ENCODE data around the gene TMEM185B.

The TMEM185B gene

DNA sequence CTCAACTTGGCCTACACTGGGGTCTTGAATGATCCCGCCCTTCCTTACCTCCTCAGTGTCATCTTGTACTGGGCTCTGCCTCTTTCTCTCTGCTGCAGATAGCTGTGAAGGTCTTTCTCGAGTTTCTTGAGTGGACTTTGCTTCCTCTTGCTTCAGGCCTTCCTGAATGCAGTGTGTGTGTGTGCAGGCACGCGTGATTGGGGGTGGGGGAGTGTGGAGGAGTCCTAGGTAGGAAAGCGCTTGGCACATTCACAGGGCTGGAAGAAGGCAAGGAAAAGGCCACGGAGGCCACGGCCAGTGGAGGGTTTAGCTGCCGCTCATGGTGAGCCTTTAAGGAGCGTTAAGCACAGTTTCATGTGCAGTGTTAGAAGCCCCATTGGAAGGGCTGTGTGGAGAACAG lies 35.0 kb upstream of the TMEM185B start:
- H3K4me3 Mint-ChIP-seq, result no peak overlapping the region
- peaks cover 32% of the 10 kb centered on the region for H3K9me3 Mint-ChIP-seq
- peaks cover 44% of the 10 kb centered on the region for H3K4me1 Mint-ChIP-seq
- peaks cover 43% of the 10 kb centered on the region for H3K36me3 Mint-ChIP-seq (ENCODE audit: low read depth)
- H3K27ac Mint-ChIP-seq, result peak overlapping the region; percentile 1
- TF ChIP-seq, protein P1, sequence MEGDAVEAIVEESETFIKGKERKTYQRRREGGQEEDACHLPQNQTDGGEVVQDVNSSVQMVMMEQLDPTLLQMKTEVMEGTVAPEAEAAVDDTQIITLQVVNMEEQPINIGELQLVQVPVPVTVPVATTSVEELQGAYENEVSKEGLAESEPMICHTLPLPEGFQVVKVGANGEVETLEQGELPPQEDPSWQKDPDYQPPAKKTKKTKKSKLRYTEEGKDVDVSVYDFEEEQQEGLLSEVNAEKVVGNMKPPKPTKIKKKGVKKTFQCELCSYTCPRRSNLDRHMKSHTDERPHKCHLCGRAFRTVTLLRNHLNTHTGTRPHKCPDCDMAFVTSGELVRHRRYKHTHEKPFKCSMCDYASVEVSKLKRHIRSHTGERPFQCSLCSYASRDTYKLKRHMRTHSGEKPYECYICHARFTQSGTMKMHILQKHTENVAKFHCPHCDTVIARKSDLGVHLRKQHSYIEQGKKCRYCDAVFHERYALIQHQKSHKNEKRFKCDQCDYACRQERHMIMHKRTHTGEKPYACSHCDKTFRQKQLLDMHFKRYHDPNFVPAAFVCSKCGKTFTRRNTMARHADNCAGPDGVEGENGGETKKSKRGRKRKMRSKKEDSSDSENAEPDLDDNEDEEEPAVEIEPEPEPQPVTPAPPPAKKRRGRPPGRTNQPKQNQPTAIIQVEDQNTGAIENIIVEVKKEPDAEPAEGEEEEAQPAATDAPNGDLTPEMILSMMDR (IDR thresholded peaks at IDR 0.05), result no peak
- DNase-seq, result no peak
- H3K27me3 Mint-ChIP-seq (ENCODE audit: low read depth, poor library complexity), result peaks cover 15% of the 10 kb centered on the region

GRCh38 chr2:120257522-120257921 lies 34.3 kb upstream of the TMEM185B start:
- peaks cover 32% of the 10 kb centered on the region for H3K9me3 Mint-ChIP-seq
- H3K4me1 Mint-ChIP-seq, result peaks cover 44% of the 10 kb centered on the region
- no peak for DNase-seq
- H3K36me3 Mint-ChIP-seq (ENCODE audit: low read depth), result peaks cover 43% of the 10 kb centered on the region
- H3K4me3 Mint-ChIP-seq, result no peak overlapping the region
- TF ChIP-seq, protein P1 (IDR thresholded peaks at IDR 0.05), result no peak
- H3K27ac Mint-ChIP-seq, result no peak overlapping the region
- peaks cover 15% of the 10 kb centered on the region for H3K27me3 Mint-ChIP-seq (ENCODE audit: low read depth, poor library complexity)

GRCh38 chr2:120256651-120257000 lies 33.4 kb upstream of the TMEM185B start:
- Mint-ChIP-seq H3K4me3 (no peak overlapping the region), H3K4me1 (peaks cover 53% of the 10 kb centered on the region), H3K9me3 (peaks cover 32% of the 10 kb centered on the region), H3K36me3 (ENCODE audit: low read depth) (peaks cover 43% of the 10 kb centered on the region), H3K27ac (no peak overlapping the region), H3K27me3 (ENCODE audit: low read depth, poor library complexity) (peaks cover 21% of the 10 kb centered on the region)
- no peak for DNase-seq
- TF ChIP-seq, protein P1 (IDR thresholded peaks at IDR 0.05), result no peak

DNA sequence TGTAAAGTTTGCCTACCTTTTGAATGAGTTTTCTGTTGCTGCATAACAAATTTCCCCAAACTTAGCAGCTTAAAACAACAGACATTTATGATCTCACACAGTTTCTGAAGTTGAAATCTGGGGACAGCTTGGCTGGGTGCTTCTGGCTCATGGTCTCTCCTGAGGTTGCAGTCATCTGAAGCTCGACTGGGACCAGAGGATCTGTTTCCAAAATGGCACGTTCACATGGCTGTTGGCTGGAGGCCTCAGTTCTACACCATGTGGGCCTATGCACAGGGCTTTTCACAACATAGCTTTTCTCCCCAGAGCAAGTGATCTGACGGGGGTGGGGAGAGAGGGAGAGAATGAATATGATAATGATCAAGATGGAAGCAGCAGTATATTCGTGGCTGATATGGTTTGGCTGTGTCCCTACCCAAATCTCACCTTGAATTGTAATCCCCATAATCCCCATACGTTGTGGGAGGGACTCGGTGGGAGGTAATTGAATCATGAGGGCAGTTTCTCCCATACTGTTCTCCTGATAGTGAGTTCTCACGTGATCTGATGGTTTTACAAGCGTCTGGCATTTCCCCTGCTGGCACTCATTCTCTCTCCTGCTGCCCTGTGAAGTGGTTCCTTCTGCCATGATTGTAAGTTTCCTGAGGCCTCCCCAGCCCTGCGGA lies 32.9 kb upstream of the TMEM185B start:
- Mint-ChIP-seq H3K9me3 (peaks cover 32% of the 10 kb centered on the region), H3K4me3 (no peak overlapping the region), H3K27ac (no peak overlapping the region), H3K4me1 (peaks cover 55% of the 10 kb centered on the region), H3K36me3 (ENCODE audit: low read depth) (peaks cover 43% of the 10 kb centered on the region), H3K27me3 (ENCODE audit: low read depth, poor library complexity) (peaks cover 25% of the 10 kb centered on the region)
- TF ChIP-seq, protein P1 (IDR thresholded peaks at IDR 0.05), result no peak
- no peak for DNase-seq

DNA sequence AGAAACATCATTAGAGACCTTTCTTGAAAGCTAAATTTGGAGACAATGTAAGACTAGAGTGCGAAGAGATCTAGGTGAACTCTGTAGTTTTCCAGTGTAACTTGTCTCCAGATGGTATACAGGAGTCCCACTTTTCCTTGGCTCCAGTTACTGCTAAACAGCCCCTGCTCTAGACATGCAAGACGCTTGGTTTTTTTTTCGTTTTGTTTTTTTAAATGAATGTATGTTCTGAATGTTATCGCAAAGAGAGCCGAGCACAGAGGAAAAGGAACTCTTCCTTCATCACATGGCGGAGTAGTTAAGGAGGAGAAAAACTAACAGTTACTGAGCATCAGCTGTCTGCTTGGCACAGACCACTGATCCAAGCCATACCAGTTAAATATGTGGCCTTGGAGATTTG lies 31.9 kb upstream of the TMEM185B start:
- Mint-ChIP-seq H3K9me3 (peaks cover 32% of the 10 kb centered on the region), H3K4me3 (peak overlapping the region; percentile 57), H3K36me3 (ENCODE audit: low read depth) (peaks cover 43% of the 10 kb centered on the region), H3K4me1 (peaks cover 58% of the 10 kb centered on the region), H3K27ac (no peak overlapping the region), H3K27me3 (ENCODE audit: low read depth, poor library complexity) (peaks cover 33% of the 10 kb centered on the region)
- no peak for DNase-seq
- TF ChIP-seq, protein P1 (IDR thresholded peaks at IDR 0.05), result no peak

GRCh38 chr2:120254178-120254577 lies 31.0 kb upstream of the TMEM185B start:
- Mint-ChIP-seq H3K36me3 (ENCODE audit: low read depth) (peaks cover 40% of the 10 kb centered on the region), H3K4me3 (peak overlapping the region; percentile 94), H3K27ac (no peak overlapping the region), H3K9me3 (peaks cover 29% of the 10 kb centered on the region), H3K4me1 (peaks cover 62% of the 10 kb centered on the region), H3K27me3 (ENCODE audit: low read depth, poor library complexity) (peaks cover 42% of the 10 kb centered on the region)
- no peak for DNase-seq
- TF ChIP-seq, protein P1 (IDR thresholded peaks at IDR 0.05), result no peak
